NB4 (cell line): ENCODE results near the gene REPS2.

Experiments
- CTCF ChIP-seq: IDR thresholded peaks from one replicate; pipeline ENCODE4 v1.5.1; 2012; ENCODE audit warnings: low read depth, low read length
- MYC ChIP-seq: IDR thresholded peaks from 2 replicates; pipeline ENCODE4 v1.6.1; 2011; ENCODE audit warnings: low read depth, low read length
- POLR2A ChIP-seq: IDR thresholded peaks from 2 replicates; pipeline ENCODE4 v1.6.1; 2011; ENCODE audit warnings: mild to moderate bottlenecking; ENCODE audit not compliant: insufficient read length; ENCODE audit errors: extremely low read depth

- TF ChIP-seq MYC (no peak; the same call in 1 of the 2 replicates), CTCF (no peak), POLR2A (no peak)
Observed at GRCh38 chrX:16946361-16946964, at the start of gene REPS2.
